GM20431 (cell line): ENCODE results near the gene UBE2J2.

Experiments used
- in situ Hi-C: fragments of 300-500 bp; cut with MseI, MboI; formaldehyde crosslinking; loops from one replicate; pipeline ENCODE4 v1.15.0; 2020; ENCODE audit warnings: low sequenced_read_pairs; ENCODE audit not compliant: unreplicated experiment

Gene UBE2J2

DNA sequence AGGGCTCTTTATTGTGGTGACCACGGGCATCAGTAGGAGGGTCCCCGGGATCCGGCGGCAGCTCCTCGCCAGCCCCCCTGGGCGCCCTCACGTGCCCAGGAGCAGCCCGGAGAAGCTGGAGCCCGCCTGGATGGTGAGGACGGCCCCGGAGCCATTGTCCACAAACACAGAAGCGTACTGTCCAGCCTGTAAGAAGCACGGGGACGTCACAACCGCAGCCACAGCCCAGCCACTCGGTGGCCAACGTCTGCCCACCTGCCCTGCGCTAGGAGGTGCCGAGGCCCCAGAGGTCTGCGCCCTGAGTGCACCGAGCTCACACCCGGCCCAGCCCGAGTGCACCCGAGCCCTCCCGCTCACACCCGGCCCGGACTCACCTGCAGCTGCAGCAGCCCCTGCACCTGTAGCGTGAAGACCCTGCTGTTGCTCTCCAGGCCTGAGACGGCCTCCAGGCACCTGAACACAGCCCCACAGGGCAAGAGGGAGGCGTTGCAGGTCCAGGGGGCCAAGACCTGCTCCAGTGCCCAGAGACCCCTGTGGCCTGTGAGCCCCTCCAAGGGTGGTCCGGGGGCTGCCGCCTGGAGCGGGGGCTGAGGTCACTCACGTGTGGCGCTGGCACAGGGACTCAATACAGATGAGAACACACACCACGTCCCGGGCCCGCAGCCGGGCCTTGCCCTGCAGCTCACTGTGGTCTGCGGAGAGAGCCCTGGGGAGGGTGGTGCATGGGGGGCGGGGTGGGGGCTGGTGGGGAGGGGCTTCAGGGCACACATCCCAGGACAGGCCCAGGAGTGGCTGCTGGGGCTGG lies 31.0 kb downstream of the UBE2J2 start:
- in situ Hi-C loops = no loop called here

DNA sequence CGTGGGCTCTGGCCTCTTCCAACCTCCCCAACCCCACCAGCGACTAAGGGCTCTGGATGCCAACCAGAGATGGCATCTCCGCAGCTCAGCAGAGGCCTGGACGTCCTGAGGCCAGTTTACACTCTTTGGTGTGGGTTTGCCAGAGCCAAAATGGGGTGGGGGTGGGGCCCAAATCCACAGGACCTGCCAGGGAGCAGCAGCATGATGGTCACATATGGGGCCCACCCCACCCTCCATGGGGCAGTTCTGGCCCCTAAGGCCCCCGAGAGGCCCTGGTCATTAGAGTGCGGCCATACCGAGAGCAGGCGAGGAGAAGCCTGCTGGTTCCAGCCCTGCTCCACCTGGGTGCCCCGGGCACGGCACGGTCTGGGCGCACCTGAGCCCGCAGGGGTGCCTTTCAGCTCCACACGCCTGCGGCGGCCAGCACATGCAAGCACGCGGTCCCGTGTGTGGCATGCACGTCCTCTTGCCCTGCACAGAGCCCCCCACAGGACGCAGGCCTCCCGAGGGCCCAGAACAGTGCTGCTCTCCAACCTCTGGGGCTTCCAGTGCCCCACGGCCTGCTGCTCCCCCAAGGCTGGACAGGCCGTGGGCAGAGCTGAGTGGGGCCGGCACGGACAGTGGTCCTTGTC lies 31.9 kb downstream of the UBE2J2 start:
- in situ Hi-C loops = no loop called here

- in situ Hi-C loops = no loop called here
Observed at GRCh38 chr1:1240822-1241587, 32.6 kb downstream of the UBE2J2 start.

GRCh38 chr1:1240348-1240732 lies 33.3 kb downstream of the UBE2J2 start:
- in situ Hi-C loops = no loop called here

GRCh38 chr1:1239614-1240347 lies 33.9 kb downstream of the UBE2J2 start:
- in situ Hi-C loops = no loop called here

DNA sequence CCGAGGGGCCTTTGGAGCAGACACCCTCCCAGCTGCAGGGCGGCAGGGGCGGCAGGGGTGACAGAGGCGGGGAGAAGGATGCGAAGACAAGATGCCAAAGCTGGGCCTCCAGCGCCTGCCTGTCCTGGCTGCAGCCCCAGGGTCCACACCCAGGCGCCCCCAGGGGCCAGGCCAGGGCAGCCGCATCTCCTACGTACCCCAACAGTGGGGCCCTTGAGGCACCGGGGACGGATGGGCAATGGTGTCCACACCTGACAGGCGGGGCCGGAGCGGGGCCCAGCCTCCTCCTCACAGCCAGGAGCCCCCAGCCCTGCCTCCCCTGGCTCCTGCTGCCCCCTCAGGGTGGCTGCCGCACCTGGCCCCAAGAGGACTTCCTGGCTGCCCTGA lies 34.4 kb downstream of the UBE2J2 start:
- in situ Hi-C loops = no loop called here

GRCh38 chr1:1238702-1239178 lies 34.9 kb downstream of the UBE2J2 start:
- in situ Hi-C loops = no loop called here

DNA sequence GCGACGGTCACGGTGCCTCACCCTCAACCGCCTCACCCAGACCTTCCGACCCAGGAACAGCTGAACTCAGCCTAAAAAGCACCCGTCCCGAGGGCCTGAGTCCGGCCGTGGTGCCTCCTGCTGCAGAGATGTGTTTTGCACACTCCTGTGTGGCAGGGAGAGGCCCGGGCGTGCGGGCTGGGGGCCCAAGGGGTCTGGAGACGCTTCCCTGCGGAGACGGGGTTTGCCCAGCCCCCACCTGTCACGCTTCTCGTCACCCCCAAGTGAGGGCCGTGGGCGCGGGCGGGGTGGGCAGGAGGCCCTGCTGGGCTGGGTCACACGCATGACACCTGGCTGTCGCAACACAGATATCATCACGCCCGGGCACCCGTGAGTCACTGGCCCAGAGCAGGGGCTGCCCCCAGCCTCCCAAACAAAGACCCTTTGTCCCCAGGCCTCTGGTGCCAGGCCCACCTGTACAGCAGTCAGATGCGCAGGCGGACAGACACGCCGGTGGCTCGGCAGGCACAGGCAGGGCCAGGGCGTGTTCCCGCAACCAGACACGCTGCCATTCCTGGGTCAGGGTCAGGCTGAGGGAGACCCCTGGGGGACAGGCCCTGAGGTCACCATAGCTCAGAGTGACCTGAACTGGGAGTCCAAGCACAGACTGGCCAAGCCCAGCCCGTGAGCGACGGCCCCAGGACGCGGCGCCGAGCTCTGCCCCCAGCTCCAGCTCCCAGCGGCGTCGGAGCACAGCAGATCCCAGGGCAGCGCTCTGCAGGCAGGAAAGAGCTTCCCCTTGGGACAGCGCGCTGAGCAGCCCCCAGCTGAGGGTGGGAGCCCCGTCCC lies 35.6 kb downstream of the UBE2J2 start:
- in situ Hi-C loops = no loop called here

DNA sequence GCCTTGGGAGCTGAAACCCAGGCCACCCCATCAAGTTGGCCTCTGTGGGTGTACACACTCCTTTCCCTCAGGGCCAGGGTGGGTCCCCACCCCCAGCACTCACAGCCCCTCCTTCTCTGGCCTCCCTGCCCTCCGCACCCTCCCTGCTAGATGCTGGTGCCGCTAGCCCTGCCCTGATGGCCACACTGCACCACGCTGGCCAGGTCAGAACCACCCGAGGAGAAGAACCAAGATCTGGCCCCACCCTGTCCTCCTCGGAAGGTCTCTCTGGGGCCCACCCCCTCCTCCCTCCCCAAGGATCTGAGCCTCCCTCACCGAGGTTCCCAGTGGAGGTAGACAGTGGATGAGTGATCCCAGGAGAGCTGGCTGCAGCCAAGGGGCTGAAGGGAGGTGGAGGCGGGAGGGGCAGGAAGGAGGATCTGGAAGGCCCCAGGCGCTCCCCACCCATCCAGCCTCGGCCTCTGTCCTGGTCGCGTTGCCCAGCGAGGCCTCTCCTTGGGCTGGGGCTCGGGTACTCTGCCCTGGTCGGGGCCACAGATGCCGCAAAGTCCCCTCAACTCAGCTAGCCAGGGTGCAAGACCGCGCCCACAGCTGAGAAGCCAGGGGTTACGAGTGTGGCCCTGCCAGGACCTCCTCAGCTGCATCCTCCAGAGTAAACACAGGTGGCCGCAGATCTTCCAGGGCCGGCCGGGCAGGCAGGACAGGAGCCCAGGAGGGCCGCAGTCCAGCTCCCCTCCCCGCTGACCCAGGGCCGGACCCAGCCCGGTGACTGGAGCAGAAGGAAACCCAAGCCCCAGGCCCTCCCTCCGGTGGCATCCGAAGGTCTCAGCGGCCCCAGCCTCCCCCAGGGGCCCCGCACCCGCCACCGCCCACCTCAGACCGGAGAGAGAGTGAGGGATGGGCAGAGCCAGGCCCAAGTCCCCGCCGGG lies 36.4 kb downstream of the UBE2J2 start:
- in situ Hi-C loops = no loop called here

GRCh38 chr1:1236176-1236763 lies 37.4 kb downstream of the UBE2J2 start:
- in situ Hi-C loops = no loop called here

GRCh38 chr1:1235016-1235744 lies 38.5 kb downstream of the UBE2J2 start:
- in situ Hi-C loops = no loop called here

DNA sequence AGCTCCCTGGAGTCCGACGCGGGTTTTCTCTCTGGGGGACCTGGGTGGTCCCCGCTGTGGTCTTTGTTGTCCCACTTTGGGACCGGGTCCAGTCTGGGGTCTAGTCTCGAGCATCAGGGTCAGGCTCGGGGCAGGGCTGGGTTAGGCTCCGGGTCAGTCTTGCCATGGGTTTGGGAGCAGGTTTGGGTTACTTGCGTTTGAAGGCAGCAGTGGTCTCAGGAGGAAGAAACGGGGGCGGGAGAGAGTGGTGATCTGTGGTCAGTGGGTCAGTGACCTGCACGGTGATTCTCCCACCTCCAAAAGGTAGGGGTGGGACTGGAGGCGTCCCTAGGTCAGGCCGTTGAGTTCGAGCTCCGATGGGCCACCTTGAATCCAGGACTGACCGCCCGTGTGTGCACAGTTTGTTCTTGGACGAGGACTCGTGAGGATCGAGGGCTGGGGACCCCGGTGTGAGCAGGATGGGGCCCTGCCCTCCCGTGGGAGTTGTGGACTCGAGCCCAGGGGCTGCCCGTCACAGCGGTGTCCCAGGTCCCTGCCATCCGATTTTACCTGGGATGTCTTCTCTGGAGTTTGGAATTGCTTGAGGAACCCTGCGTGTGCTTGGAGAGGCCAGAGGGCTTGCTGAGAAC lies 39.4 kb downstream of the UBE2J2 start:
- in situ Hi-C loops = no loop called here

- in situ Hi-C loops = no loop called here
Observed at GRCh38 chr1:1233567-1233892, 40.1 kb downstream of the UBE2J2 start.

GRCh38 chr1:1232796-1233566 lies 40.7 kb downstream of the UBE2J2 start:
- in situ Hi-C loops = no loop called here

GRCh38 chr1:1232208-1232795 lies 41.4 kb downstream of the UBE2J2 start, which contains the start of gene B3GALT6:
TSS of gene B3GALT6 (plus strand) at chr1:1232237. CDS start at chr1:1232279, 42 bp downstream.
- in situ Hi-C loops = no loop called here
